HEK293 (cell line): ENCODE results near the gene DPP6.
A peak's percentile ranks its signal among the peaks of the same experiment; 100 is the strongest.

Experiments
- CTCF ChIA-PET: fragments of 350-600 bp; formaldehyde crosslinking; extraction: SDS; loops from one replicate; lab custom pipeline; 2021; ENCODE audit warnings: antibody characterized with exemption; lab: Yijun Ruan, JAX
- POLR2A ChIA-PET: fragments of 300-600 bp; formaldehyde crosslinking; extraction: SDS; loops from one replicate; lab custom pipeline; 2020; ENCODE audit warnings: antibody characterized with exemption, inconsistent platforms; lab: Yijun Ruan, JAX
- H3K27ac ChIP-seq: fragments of 200-500 bp; sonication (Bioruptor generic); 2 replicates; pipeline ENCODE4 v1.5.1; 2014; ENCODE audit warnings: low read depth, low read length, control low read depth, inconsistent platforms; ENCODE audit errors: extremely low read depth
- H3K36me3 ChIP-seq, 2 experiments: fragments of 200-500 bp in 1 of 2; sonication (Bioruptor generic) in 1 of 2; 1 replicate in 1 of 2; 2 replicates in 1 of 2; pipeline ENCODE4 v1.5.1; 2014 to 2017; ENCODE audit warnings: inconsistent platforms in 2 of 2, low read length in 2 of 2; ENCODE audit not compliant: control insufficient read depth in 2 of 2, insufficient read depth in 1 of 2
- H3K4me1 ChIP-seq: fragments of 200-500 bp; sonication (Bioruptor generic); 2 replicates; pipeline ENCODE4 v1.5.1; 2014; ENCODE audit warnings: mild to moderate bottlenecking, low read length, inconsistent platforms; ENCODE audit not compliant: control insufficient read depth, insufficient read depth
- H3K4me3 ChIP-seq: 2 replicates; pipeline ENCODE4 v1.5.1; 2011; ENCODE audit warnings: low read depth, mild to moderate bottlenecking, control low read depth, low read length, moderate library complexity
- H3K9me3 ChIP-seq: fragments of 200-500 bp; sonication (Bioruptor generic); 2 replicates; pipeline ENCODE4 v1.5.1; 2014; ENCODE audit warnings: low read depth, low read length, inconsistent platforms; ENCODE audit not compliant: control insufficient read depth, insufficient read depth
- GFI1B ChIP-seq: fragments of 450-650 bp; formaldehyde crosslinking; IDR thresholded peaks from 2 replicates; pipeline ENCODE4 v1.5.1; 2016; ENCODE audit warnings: missing biosample characterization, missing genetic modification characterization
- PBX3 ChIP-seq: sonication (generic); formaldehyde crosslinking; IDR thresholded peaks from 2 replicates; pipeline ENCODE4 v1.8.1; 2022; ENCODE audit warnings: mild to moderate bottlenecking, moderate library complexity, missing genetic modification reagents
- WT1 ChIP-seq: fragments of 450-650 bp; formaldehyde crosslinking; IDR thresholded peaks from 2 replicates; pipeline ENCODE4 v1.5.1; 2016; ENCODE audit warnings: missing biosample characterization, missing genetic modification characterization
- ZBTB10 ChIP-seq: fragments of 450-650 bp; formaldehyde crosslinking; IDR thresholded peaks from 2 replicates; pipeline ENCODE4 v1.5.1; 2016; ENCODE audit warnings: missing biosample characterization, missing genetic modification characterization
- ZFHX2 ChIP-seq: fragments of 450-650 bp; formaldehyde crosslinking; conservative IDR thresholded peaks from 2 replicates; pipeline ENCODE4 v1.5.1; 2016; ENCODE audit warnings: missing biosample characterization, missing genetic modification characterization
- ZNF121 ChIP-seq: fragments of 450-650 bp; formaldehyde crosslinking; IDR thresholded peaks from 2 replicates; pipeline ENCODE4 v1.5.1; 2016; ENCODE audit warnings: missing biosample characterization, missing genetic modification characterization
- ZNF133 ChIP-seq: fragments of 450-650 bp; formaldehyde crosslinking; IDR thresholded peaks from 2 replicates; pipeline ENCODE4 v1.5.1; 2016; ENCODE audit warnings: missing biosample characterization, missing genetic modification characterization
- ZNF280C ChIP-seq: fragments of 450-650 bp; formaldehyde crosslinking; IDR thresholded peaks from 2 replicates; pipeline ENCODE4 v1.5.1; 2016; ENCODE audit warnings: missing biosample characterization, missing genetic modification characterization
- ZNF391 ChIP-seq: fragments of 450-650 bp; formaldehyde crosslinking; IDR thresholded peaks from 2 replicates; pipeline ENCODE4 v1.5.1; 2016; ENCODE audit warnings: low read depth, missing biosample characterization, missing genetic modification characterization, borderline replicate concordance
- ZNF514 ChIP-seq: fragments of 450-650 bp; formaldehyde crosslinking; IDR thresholded peaks from 2 replicates; pipeline ENCODE4 v1.5.1; 2016; ENCODE audit warnings: missing biosample characterization, missing genetic modification characterization
- TF ChIP-seq, protein P1 (sequence below): fragments of 450-650 bp; IDR thresholded peaks from 2 replicates; pipeline ENCODE4 v1.5.1; 2018; ENCODE audit warnings: missing biosample characterization, missing genetic modification characterization
- TF ChIP-seq, protein P2 (sequence below): fragments of 450-650 bp; formaldehyde crosslinking; IDR thresholded peaks from 2 replicates; pipeline ENCODE4 v1.5.1; 2017; ENCODE audit warnings: missing biosample characterization, missing genetic modification characterization
- TF ChIP-seq, protein P3 (sequence below): fragments of 450-650 bp; formaldehyde crosslinking; IDR thresholded peaks from 2 replicates; pipeline ENCODE4 v1.5.1; 2016; ENCODE audit warnings: missing biosample characterization, missing genetic modification characterization
- TF ChIP-seq, protein P4 (sequence below): fragments of 450-650 bp; formaldehyde crosslinking; IDR thresholded peaks from 2 replicates; pipeline ENCODE4 v1.5.1; 2016; ENCODE audit warnings: missing biosample characterization, missing genetic modification characterization, borderline replicate concordance

DPP6 gene

GRCh38 chr7:154852205-154852604 is 800.0 kb downstream of the DPP6 start (continued):
- TF ChIP-seq GFI1B (tag by site-specific recombination) (no peak), ZNF121 (tag by site-specific recombination) (no peak), ZBTB10 (tag by site-specific recombination) (no peak), ZFHX2 (tag by site-specific recombination) (no peak), ZNF514 (tag by site-specific recombination) (no peak), ZNF391 (tag by site-specific recombination) (no peak), WT1 (tag by site-specific recombination) (no peak), PBX3 (no peak)
- TF ChIP-seq, protein P1, sequence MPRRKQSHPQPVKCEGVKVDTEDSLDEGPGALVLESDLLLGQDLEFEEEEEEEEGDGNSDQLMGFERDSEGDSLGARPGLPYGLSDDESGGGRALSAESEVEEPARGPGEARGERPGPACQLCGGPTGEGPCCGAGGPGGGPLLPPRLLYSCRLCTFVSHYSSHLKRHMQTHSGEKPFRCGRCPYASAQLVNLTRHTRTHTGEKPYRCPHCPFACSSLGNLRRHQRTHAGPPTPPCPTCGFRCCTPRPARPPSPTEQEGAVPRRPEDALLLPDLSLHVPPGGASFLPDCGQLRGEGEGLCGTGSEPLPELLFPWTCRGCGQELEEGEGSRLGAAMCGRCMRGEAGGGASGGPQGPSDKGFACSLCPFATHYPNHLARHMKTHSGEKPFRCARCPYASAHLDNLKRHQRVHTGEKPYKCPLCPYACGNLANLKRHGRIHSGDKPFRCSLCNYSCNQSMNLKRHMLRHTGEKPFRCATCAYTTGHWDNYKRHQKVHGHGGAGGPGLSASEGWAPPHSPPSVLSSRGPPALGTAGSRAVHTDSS (tag by site-specific recombination): no peak
- TF ChIP-seq, protein P2, sequence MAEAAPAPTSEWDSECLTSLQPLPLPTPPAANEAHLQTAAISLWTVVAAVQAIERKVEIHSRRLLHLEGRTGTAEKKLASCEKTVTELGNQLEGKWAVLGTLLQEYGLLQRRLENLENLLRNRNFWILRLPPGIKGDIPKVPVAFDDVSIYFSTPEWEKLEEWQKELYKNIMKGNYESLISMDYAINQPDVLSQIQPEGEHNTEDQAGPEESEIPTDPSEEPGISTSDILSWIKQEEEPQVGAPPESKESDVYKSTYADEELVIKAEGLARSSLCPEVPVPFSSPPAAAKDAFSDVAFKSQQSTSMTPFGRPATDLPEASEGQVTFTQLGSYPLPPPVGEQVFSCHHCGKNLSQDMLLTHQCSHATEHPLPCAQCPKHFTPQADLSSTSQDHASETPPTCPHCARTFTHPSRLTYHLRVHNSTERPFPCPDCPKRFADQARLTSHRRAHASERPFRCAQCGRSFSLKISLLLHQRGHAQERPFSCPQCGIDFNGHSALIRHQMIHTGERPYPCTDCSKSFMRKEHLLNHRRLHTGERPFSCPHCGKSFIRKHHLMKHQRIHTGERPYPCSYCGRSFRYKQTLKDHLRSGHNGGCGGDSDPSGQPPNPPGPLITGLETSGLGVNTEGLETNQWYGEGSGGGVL (tag by site-specific recombination): no peak
- TF ChIP-seq, protein P3, sequence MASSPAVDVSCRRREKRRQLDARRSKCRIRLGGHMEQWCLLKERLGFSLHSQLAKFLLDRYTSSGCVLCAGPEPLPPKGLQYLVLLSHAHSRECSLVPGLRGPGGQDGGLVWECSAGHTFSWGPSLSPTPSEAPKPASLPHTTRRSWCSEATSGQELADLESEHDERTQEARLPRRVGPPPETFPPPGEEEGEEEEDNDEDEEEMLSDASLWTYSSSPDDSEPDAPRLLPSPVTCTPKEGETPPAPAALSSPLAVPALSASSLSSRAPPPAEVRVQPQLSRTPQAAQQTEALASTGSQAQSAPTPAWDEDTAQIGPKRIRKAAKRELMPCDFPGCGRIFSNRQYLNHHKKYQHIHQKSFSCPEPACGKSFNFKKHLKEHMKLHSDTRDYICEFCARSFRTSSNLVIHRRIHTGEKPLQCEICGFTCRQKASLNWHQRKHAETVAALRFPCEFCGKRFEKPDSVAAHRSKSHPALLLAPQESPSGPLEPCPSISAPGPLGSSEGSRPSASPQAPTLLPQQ: no peak
- TF ChIP-seq, protein P4, sequence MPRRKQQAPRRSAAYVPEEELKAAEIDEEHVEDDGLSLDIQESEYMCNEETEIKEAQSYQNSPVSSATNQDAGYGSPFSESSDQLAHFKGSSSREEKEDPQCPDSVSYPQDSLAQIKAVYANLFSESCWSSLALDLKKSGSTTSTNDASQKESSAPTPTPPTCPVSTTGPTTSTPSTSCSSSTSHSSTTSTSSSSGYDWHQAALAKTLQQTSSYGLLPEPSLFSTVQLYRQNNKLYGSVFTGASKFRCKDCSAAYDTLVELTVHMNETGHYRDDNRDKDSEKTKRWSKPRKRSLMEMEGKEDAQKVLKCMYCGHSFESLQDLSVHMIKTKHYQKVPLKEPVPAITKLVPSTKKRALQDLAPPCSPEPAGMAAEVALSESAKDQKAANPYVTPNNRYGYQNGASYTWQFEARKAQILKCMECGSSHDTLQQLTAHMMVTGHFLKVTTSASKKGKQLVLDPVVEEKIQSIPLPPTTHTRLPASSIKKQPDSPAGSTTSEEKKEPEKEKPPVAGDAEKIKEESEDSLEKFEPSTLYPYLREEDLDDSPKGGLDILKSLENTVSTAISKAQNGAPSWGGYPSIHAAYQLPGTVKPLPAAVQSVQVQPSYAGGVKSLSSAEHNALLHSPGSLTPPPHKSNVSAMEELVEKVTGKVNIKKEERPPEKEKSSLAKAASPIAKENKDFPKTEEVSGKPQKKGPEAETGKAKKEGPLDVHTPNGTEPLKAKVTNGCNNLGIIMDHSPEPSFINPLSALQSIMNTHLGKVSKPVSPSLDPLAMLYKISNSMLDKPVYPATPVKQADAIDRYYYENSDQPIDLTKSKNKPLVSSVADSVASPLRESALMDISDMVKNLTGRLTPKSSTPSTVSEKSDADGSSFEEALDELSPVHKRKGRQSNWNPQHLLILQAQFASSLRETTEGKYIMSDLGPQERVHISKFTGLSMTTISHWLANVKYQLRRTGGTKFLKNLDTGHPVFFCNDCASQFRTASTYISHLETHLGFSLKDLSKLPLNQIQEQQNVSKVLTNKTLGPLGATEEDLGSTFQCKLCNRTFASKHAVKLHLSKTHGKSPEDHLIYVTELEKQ (tag by site-specific recombination): no peak

DNA sequence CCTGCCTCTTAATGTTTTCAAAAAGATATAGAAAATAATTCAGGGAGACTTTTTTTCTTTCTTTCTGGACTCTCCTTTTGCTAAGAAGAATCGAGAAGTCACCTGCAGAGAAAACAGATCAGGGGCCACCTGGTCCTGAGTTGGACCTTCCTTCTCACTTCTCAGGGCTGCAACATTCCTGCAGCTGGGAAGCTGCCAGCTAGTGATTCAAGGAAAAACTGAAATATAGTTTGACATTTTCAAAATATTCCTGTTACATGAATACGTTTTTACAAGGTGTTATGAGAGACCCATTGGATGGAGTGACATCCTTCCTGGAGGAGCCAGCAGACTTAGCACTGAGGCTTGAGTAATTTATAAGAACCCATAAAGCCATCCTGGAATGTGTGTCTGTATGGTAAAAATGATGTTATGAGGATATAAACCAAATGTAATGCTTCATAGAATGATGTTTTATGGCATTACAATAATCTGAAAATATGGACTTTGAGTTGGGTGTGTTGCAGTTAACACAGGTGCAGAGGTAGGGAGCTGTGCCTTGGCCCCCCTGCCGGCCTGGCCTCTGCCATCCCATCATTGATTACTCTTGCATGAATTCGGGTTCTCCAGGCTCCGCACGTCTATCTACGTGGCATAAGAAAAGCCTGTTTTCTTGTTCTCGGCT is 801.0 kb downstream of the DPP6 start:
- TF ChIP-seq ZNF280C (tag by site-specific recombination) (no peak), ZNF133 (tag by site-specific recombination) (peak; percentile 60; the same call in 1 of the 2 replicates)
- H3K9me3 ChIP-seq: no peaks in the 10 kb centered on the region
- no peak overlapping the region for H3K27ac ChIP-seq
- ChIA-PET POLR2A (no interaction called here), CTCF (no interaction called here)
- H3K4me3 ChIP-seq: no peak overlapping the region
- H3K4me1 ChIP-seq: no peaks in the 10 kb centered on the region
- H3K36me3 ChIP-seq: no peaks in the 10 kb centered on the region
